Stimulated activated CD8-positive, alpha-beta memory T cell treated with anti-CD3 and anti-CD28 coated beads, Interleukin-7, amount 100 ng/mL, for 48 hours (primary cell): Measurements from ENCODE around the gene SLC1A2.

Source experiments
- DNase-seq, 2 donors: peaks; one replicate each; pipeline ENCODE4 v3.0.0-alpha.2; 2020; ENCODE audit warnings: low read depth in 1 of 2; ENCODE audit errors: extremely low read depth in 1 of 2

The SLC1A2 gene

GRCh38 chr11:35377262-35377661 is 42.1 kb downstream of the SLC1A2 start:
- no peak for DNase-seq

DNA sequence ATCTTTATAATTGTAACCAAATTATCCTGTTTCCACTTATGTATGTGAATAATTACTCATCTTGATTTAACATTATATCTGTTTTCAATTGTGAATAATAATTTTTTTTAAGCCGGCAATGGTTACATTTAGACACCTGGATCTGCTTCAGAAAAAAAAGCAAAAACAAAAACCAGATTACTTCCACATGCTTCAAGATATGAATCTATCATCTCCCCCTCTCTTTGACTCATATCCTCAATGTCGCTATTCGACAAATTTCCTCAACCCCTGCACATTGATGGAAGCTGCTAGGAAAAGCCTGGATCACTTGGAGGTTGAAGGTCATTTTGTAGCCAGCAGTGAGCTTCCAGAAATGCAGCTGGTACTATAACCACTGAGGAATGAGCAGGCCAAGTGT is 42.7 kb downstream of the SLC1A2 start:
- no peak for DNase-seq

- DNase-seq, result no peak
These were observed 43.2 kb downstream of the SLC1A2 start for GRCh38 chr11:35376118-35376510.

GRCh38 chr11:35375332-35376117 is 43.8 kb downstream of the SLC1A2 start:
- no peak for DNase-seq

- no peak for DNase-seq
These were observed 45.9 kb downstream of the SLC1A2 start for GRCh38 chr11:35373284-35373933.

GRCh38 chr11:35372565-35373283 is 46.6 kb downstream of the SLC1A2 start:
- no peak for DNase-seq

GRCh38 chr11:35367491-35367890 is 51.9 kb downstream of the SLC1A2 start:
- DNase-seq, result no peak

DNA sequence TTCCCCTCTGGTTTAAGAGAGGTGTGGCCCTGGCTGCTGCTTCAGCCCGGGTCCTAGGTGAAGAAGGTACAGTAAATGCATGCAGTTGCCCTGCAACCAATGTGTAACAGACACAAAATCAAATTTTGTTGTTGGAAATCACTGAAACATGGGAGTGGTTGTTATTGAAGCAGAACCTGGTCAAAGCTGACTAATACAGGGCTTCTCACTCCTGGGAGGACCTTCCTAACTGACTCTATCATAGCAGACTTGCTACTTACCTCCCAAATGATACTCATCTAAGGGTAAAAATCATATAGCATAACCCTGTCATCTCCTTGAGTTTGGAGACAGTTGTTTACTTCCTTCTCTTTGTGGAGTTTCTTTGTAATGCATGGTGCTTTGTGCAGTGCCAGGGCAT is 52.6 kb downstream of the SLC1A2 start:
- DNase-seq, result no peak

DNA sequence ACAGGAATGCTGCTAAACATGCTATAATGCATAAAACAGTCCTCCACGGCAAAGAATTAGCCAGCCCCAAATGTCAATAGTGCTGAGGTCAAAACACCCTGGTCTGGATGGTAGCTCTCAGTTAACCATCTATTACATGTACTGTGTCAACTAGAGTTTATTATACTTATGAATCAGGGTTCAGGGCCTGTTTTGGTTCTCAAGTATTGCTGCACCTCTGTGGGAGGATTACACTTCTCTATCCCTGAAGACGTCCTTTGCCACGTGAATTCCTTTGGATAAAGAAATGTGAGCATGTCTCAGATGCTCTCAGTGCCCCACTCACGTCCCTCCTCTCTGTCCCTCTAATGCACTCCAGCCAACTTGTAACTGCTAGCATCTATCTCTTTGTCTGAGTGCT is 53.4 kb downstream of the SLC1A2 start:
- DNase-seq, result no peak

DNA sequence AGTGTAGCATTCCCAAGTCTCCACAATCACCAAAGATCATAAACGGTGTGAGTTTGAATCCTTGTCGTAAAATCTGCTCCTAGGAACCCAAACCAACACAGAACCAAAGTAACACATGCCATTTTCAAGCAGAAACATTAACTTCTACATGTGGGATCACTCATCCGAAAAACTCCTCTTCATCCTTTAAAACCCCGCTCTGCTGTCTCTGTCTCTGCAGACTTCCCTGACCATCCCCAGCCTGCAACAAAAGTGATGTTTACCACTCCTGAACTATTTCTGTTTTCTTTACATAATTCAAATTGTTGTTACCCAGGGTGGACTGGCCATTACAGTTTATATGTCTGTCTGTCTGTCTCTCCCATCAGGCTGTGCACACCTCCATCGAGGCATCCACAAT is 54.0 kb downstream of the SLC1A2 start:
- DNase-seq, result no peak

DNA sequence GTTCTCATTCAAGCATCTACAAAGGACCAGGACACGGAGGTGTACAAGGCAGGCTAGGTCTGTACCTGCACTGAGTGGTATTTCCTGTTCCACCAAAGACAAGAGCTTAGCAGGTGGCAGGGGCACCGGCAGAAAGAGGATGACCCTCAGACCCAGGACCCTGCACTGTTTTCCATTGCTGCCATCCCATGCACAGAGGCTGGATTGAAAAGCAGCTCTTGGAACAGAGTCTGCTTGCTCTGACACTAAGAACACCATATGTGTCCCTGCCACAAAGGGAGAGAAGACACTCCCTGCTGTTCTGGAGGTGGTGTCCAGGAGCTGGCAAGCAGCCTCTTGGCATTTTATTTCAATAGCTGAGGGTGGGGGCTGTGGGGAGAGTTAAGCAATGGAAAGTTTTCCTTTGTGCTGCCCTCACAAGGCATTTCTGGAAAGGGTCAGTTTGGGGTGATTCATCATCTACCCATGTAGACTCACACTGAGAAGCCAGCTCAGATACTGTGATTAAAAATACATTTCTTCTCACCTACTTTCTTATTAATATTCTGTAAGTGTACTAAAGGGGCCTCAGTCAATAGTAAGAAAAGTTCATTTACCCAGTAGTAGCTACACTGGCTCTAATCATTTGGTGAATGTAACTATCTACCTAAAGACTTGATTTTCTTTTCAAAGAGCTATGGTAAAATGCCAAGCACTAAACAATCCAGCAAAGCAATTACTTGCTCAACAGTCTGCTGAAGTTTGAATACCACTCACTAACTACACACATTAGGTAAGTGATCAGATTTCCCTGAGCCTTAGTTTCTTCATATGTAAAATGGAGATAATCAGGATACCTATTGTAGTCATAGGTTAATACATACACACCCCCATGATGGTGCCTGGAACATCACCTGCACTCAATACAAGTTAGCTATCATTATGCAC is 55.2 kb downstream of the SLC1A2 start:
- DNase-seq, result no peak

DNA sequence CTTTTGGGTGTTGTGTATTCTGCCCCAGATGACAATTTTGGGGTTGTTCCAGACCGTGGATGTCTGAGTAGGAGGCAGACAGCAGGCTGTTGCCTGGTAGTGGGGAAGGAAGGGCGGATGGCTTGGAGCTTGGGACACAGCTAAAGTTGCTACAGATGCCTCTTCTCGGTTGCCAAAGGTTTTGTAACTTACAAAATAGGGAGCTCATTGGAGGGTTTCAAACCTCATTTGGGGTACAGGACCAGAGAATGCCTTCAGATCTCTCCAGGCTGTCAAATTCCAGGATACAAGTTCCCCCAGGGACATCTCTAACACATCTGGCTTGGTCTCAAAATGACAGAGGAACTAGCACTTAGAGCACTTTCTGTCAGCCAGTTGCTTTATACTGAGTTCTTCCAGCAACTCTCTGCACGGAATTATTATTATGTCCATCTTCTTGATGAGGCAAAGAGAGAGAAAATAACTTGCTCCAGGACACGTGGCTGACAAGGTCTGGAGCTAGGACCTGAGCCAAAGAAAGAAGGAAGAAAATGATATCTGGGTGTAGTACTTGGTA is 56.0 kb downstream of the SLC1A2 start:
- DNase-seq, result no peak

- no peak for DNase-seq
These were observed 56.8 kb downstream of the SLC1A2 start for GRCh38 chr11:35362521-35362980.

DNA sequence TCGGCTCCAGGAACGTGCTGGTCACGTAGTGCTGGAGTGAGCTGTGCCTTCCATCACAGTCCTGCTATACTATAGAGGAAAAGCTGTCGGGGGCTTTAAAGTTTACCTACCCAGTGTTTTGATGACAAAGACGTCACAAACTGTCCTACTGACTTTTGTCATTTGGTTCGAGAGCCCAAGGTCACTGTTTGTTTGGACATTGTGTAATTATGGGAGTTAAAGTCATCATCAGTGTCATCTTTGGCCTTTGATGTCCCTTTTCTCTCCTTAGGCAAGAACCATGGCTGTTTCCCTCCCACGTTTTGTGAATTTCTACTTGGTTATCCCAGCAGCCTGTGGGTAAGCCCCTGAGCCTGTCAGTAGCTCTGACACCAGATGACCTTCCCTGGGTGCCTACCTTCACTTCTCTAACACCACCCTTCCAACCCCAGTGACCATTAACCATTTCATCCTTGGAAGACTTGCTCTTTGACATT is 59.3 kb downstream of the SLC1A2 start:
- DNase-seq, result no peak

- no peak for DNase-seq
These were observed 59.9 kb downstream of the SLC1A2 start for GRCh38 chr11:35359321-35360054.

- no peak for DNase-seq
These were observed 61.0 kb downstream of the SLC1A2 start for GRCh38 chr11:35358391-35358790.

- DNase-seq, result no peak
These were observed 61.4 kb downstream of the SLC1A2 start for GRCh38 chr11:35357923-35358322.

DNA sequence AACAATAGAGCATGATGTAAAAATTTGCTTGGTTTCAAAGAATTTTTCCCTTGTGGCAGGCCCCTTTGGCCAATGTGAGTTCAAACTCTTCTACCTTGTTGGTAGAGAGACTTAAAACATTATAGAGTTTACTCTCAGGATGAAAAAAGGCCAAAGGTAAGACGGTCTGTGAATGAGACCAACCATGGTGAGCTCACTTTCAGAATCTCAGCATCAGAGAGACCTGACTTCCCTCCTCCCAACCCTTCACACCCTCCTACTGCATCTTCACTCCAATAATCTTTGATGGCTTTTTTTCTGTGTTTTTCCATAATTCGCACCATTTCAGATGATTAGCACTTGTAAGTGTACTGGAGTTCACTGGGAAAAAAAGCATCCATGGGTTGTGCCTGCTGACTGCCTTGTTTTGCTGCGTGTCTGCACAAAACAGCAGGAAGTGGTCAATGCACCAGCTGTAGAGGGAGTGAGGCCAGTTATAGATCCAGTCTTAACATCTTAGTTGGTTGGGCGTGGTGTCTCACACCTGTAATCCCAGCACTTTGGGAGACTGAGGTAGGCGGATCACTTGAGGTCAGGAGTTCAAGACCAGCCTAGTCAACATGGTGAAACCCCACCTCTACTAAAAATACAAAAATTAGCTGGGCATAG is 64.1 kb downstream of the SLC1A2 start:
- DNase-seq, result no peak

DNA sequence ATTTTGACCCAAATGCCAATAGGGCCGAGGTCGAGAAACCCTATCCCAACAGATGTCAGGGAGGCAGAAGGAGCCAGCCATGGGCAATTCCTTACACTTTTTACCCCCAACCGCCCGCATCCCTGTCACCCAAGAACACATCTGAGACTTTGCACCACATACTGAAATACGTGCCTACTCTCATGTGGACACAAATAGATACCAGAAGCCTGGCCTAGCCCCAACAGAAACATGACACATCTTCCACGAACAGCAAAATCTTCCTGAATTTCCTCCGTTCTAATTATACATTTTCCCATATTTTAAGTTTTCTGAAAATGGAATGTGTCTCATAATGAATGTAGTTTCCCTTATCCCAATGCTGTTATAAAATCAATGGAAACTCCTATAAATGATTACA is 64.7 kb downstream of the SLC1A2 start:
- no peak for DNase-seq
